WTC11 (cell line): ENCODE results near the gene RPP14. TPM values are rescaled to one million over a fixed set of nuclear protein-coding genes. Genes with fewer than 3 reads are reported as not detected.

Experiments used
- ATAC-seq: fragments of 200-7000 bp; cut with Tn5 transposase; 2 replicates; pipeline ENCODE4 v1.10.0; 2021; ENCODE audit warnings: mild to moderate bottlenecking, moderate library complexity
- CTCF ChIA-PET: fragments of 300-600 bp; sonication (Branson Sonifier 250); formaldehyde crosslinking; loops from one replicate; lab custom pipeline; 2021; ENCODE audit warnings: antibody characterized with exemption; lab: Charles Lee
- POLR2A ChIA-PET: fragments of 350-600 bp; sonication (Branson Sonifier 250); formaldehyde crosslinking; loops from one replicate; lab custom pipeline; 2021; ENCODE audit warnings: antibody characterized with exemption; lab: Charles Lee
- DNase-seq: peaks from one replicate; pipeline ENCODE4 v3.0.0; 2021; ENCODE audit warnings: low spot score
- H3K27ac Mint-ChIP-seq: 2 replicates; pipeline ENCODE4 v1.8.0; 2021; ENCODE audit warnings: mixed read lengths
- H3K27me3 Mint-ChIP-seq: 2 replicates; pipeline ENCODE4 v1.8.0; 2021; ENCODE audit warnings: low read depth, mild to moderate bottlenecking, moderate library complexity, mixed read lengths
- H3K36me3 Mint-ChIP-seq: 2 replicates; pipeline ENCODE4 v1.8.0; 2021; ENCODE audit warnings: mixed read lengths
- H3K4me1 Mint-ChIP-seq: 2 replicates; pipeline ENCODE4 v1.8.0; 2022; ENCODE audit warnings: mixed read lengths
- H3K4me3 Mint-ChIP-seq: 2 replicates; pipeline ENCODE4 v1.8.0; 2021; ENCODE audit warnings: mild to moderate bottlenecking, moderate library complexity, mixed read lengths
- H3K9me3 Mint-ChIP-seq: 2 replicates; pipeline ENCODE4 v1.8.0; 2021; ENCODE audit warnings: mixed read lengths
- ATF2 ChIP-seq: sonication (generic); formaldehyde crosslinking; IDR thresholded peaks from 2 replicates; pipeline ENCODE4 v1.8.1; 2022; ENCODE audit warnings: low read depth, missing genetic modification reagents, borderline replicate concordance
- ATF6 ChIP-seq: sonication (generic); formaldehyde crosslinking; IDR thresholded peaks from 2 replicates; pipeline ENCODE4 v1.8.1; 2023; ENCODE audit warnings: mild to moderate bottlenecking, missing genetic modification reagents
- CDX4 ChIP-seq: fragments of 250-450 bp; sonication (Bioruptor Pico); IDR thresholded peaks from 2 replicates; pipeline ENCODE4 v1.9.0; 2021; ENCODE audit warnings: moderate library complexity, mild to moderate bottlenecking, inconsistent platforms, borderline replicate concordance
- E2F1 ChIP-seq: sonication (generic); formaldehyde crosslinking; IDR thresholded peaks from 2 replicates; pipeline ENCODE4 v1.8.0; 2022; ENCODE audit warnings: mild to moderate bottlenecking, missing genetic modification reagents
- E2F4 ChIP-seq: sonication (generic); formaldehyde crosslinking; IDR thresholded peaks from 2 replicates; pipeline ENCODE4 v1.8.1; 2022; ENCODE audit warnings: low read depth, mild to moderate bottlenecking, moderate library complexity, missing genetic modification reagents, borderline replicate concordance
- GABPB1 ChIP-seq: sonication (generic); formaldehyde crosslinking; IDR thresholded peaks from 2 replicates; pipeline ENCODE4 v1.8.1; 2023; ENCODE audit warnings: mild to moderate bottlenecking, missing genetic modification reagents
- GTF2I ChIP-seq: fragments of 250-450 bp; sonication (Bioruptor Pico); conservative IDR thresholded peaks from 2 replicates; pipeline ENCODE4 v1.4.0; 2021; ENCODE audit warnings: mild to moderate bottlenecking
- HMGXB4 ChIP-seq: sonication (generic); formaldehyde crosslinking; IDR thresholded peaks from 2 replicates; pipeline ENCODE4 v1.8.1; 2023; ENCODE audit warnings: mild to moderate bottlenecking, moderate library complexity, missing genetic modification reagents
- IRF2 ChIP-seq: sonication (generic); formaldehyde crosslinking; IDR thresholded peaks from 2 replicates; pipeline ENCODE4 v1.8.0; 2022; ENCODE audit warnings: low read depth, missing genetic modification reagents, borderline replicate concordance
- NFYB ChIP-seq: sonication (generic); formaldehyde crosslinking; conservative IDR thresholded peaks from 2 replicates; pipeline ENCODE4 v1.8.0; 2022; ENCODE audit warnings: low read depth, missing genetic modification reagents
- NR1H2 ChIP-seq: sonication (generic); formaldehyde crosslinking; IDR thresholded peaks from 2 replicates; pipeline ENCODE4 v1.9.0; 2021; ENCODE audit warnings: mild to moderate bottlenecking, moderate library complexity, missing genetic modification reagents
- NR3C1 ChIP-seq: sonication (generic); formaldehyde crosslinking; conservative IDR thresholded peaks from 2 replicates; pipeline ENCODE4 v1.8.1; 2023; ENCODE audit warnings: low read depth, mild to moderate bottlenecking, missing genetic modification reagents
- OVOL2 ChIP-seq: fragments of 250-450 bp; sonication (Bioruptor Pico); IDR thresholded peaks from 2 replicates; pipeline ENCODE4 v1.9.0; 2021; ENCODE audit warnings: mild to moderate bottlenecking, borderline replicate concordance
- RORB ChIP-seq: fragments of 250-450 bp; sonication (Bioruptor Pico); IDR thresholded peaks from 2 replicates; pipeline ENCODE4 v1.9.0; 2021; ENCODE audit warnings: mild to moderate bottlenecking
- SMAD4 ChIP-seq: sonication (generic); formaldehyde crosslinking; IDR thresholded peaks from 2 replicates; pipeline ENCODE4 v1.8.0; 2022; ENCODE audit warnings: mild to moderate bottlenecking, missing genetic modification reagents
- STAT6 ChIP-seq: sonication (generic); formaldehyde crosslinking; conservative IDR thresholded peaks from 2 replicates; pipeline ENCODE4 v1.8.1; 2023; ENCODE audit warnings: mild to moderate bottlenecking, low read depth, missing genetic modification reagents, moderate library complexity
- TCF7 ChIP-seq: sonication (generic); formaldehyde crosslinking; IDR thresholded peaks from 2 replicates; pipeline ENCODE4 v1.8.0; 2022; ENCODE audit warnings: mild to moderate bottlenecking, low read depth, missing genetic modification reagents, moderate library complexity
- ZNF121 ChIP-seq: sonication (generic); formaldehyde crosslinking; IDR thresholded peaks from 2 replicates; pipeline ENCODE4 v1.8.0; 2023; ENCODE audit warnings: missing genetic modification reagents
- ZNF263 ChIP-seq: sonication (generic); formaldehyde crosslinking; IDR thresholded peaks from 2 replicates; pipeline ENCODE4 v1.8.1; 2022; ENCODE audit warnings: low read depth, mild to moderate bottlenecking, moderate library complexity, missing genetic modification reagents
- total RNA-seq: library from RNA; stranded (reverse); gene quantifications from 3 replicates; pipeline ENCODE4 v1.2.3, GENCODE V29; 2021

RPP14 gene
- total RNA-seq, 1 experiment from 2014 or later: 17.9 TPM

GRCh38 chr3:58342676-58343075 lies 36.6 kb downstream of the RPP14 start (continued):
- no peak for TF ChIP-seq NR3C1 (CRISPR knock-in tag)
- no peak for TF ChIP-seq E2F4 (CRISPR knock-in tag)
- no peak for TF ChIP-seq NR1H2 (CRISPR knock-in tag)

- ChIA-PET POLR2A (no interaction called here), CTCF (no interaction called here)
- H3K27me3 Mint-ChIP-seq: no peaks in the 10 kb centered on the region
- no peak for ATAC-seq
- H3K27ac Mint-ChIP-seq: no peak overlapping the region
- no peak for DNase-seq
- no peak for TF ChIP-seq NFYB (CRISPR knock-in tag)
- TF ChIP-seq, all 79 proteins: peak for 0
- no peaks in the 10 kb centered on the region for H3K9me3 Mint-ChIP-seq
- H3K4me1 Mint-ChIP-seq: no peaks in the 10 kb centered on the region
- no peak overlapping the region for H3K4me3 Mint-ChIP-seq
- H3K36me3 Mint-ChIP-seq: no peaks in the 10 kb centered on the region
Observed at GRCh38 chr3:58345457-58345856, 39.4 kb downstream of the RPP14 start.

GRCh38 chr3:58346368-58346767 lies 40.3 kb downstream of the RPP14 start:
- H3K4me1 Mint-ChIP-seq: 0 out of 2 replicates have a peak, but pooled peaks cover under 1% of the 10 kb centered on the region
- ChIA-PET POLR2A (no interaction called here), CTCF (interaction anchor here (0.6 kb wide), 1 partner anchor 1548 kb away, joined by 3 read pairs; no protein-coding TSS in a partner anchor)

GRCh38 chr3:58347984-58348383 lies 41.9 kb downstream of the RPP14 start:
- H3K27me3 Mint-ChIP-seq: no peaks in the 10 kb centered on the region
- CTCF ChIA-PET: interaction anchor here (0.5 kb wide), 1 partner anchor 306 kb away, joined by 3 read pairs; no protein-coding TSS in a partner anchor
- DNase-seq: no peak
- no peaks in the 10 kb centered on the region; the same call in 1 of the 2 replicates for H3K36me3 Mint-ChIP-seq
- no peak for ATAC-seq
- no peak overlapping the region for H3K4me3 Mint-ChIP-seq
- no peak overlapping the region for H3K27ac Mint-ChIP-seq
- no peaks in the 10 kb centered on the region for H3K9me3 Mint-ChIP-seq
- POLR2A ChIA-PET: no interaction called here
- peaks cover 14% of the 10 kb centered on the region for H3K4me1 Mint-ChIP-seq
- TF ChIP-seq IRF2 (CRISPR knock-in tag): no peak
- no peak for TF ChIP-seq CDX4
- no peak for TF ChIP-seq GABPB1
- TF ChIP-seq STAT6 (CRISPR knock-in tag): no peak
- TF ChIP-seq HMGXB4 (CRISPR knock-in tag): no peak
- no peak for TF ChIP-seq ATF2 (CRISPR knock-in tag)
- TF ChIP-seq NFYB (CRISPR knock-in tag): no peak
- no peak for TF ChIP-seq GTF2I (CRISPR knock-in tag)

More at GRCh38 chr3:58346368-58346767, 40.3 kb downstream of the RPP14 start:
- no peaks in the 10 kb centered on the region for H3K36me3 Mint-ChIP-seq
- no peaks in the 10 kb centered on the region for H3K27me3 Mint-ChIP-seq
- no peak for DNase-seq
- no peaks in the 10 kb centered on the region for H3K9me3 Mint-ChIP-seq
- no peak for ATAC-seq
- TF ChIP-seq ATF6 (CRISPR knock-in tag) (no peak), OVOL2 (CRISPR knock-in tag) (no peak), TCF7 (CRISPR knock-in tag) (no peak), E2F1 (CRISPR knock-in tag) (no peak), RORB (CRISPR knock-in tag) (no peak), SMAD4 (no peak), ZNF121 (CRISPR knock-in tag) (no peak), ZNF263 (no peak)
- TF ChIP-seq, all 79 proteins: peak for 0
- no peak overlapping the region for H3K27ac Mint-ChIP-seq
- no peak overlapping the region for H3K4me3 Mint-ChIP-seq
